ENCODE data around the gene NF2. TPM values are rescaled to one million over a fixed set of nuclear protein-coding genes. Genes with fewer than 3 reads are reported as not detected.

The NF2 gene
- total RNA-seq, 1 experiment from 2014 or later: 92.4 TPM

- DNase-seq (ENCODE audit: unreplicated experiment): no peak
- H3K27ac Mint-ChIP-seq (ENCODE audit: low read depth, unreplicated experiment): no peak overlapping the region
- no peak for TF ChIP-seq CTCF (IDR thresholded peaks at IDR 0.05; ENCODE audit: unreplicated experiment)
- intact Hi-C loops (cut with micrococcal nuclease): loop anchor here (5.0 kb wide), 2 partner anchors 306 to 386 kb away; no protein-coding TSS in a partner anchor
- H3K36me3 Mint-ChIP-seq (ENCODE audit: insufficient read depth, unreplicated experiment): peaks cover 30% of the 10 kb centered on the region
- no peaks in the 10 kb centered on the region for H3K9me3 Mint-ChIP-seq (ENCODE audit: unreplicated experiment)
- no TSS peak for BruUV-seq (replicated peaks)
- ChIA-PET POLR2A (no interaction called here), CTCF (interaction anchor here (0.8 kb wide), 1 partner anchor 96 kb away, joined by 3 read pairs; no protein-coding TSS in a partner anchor)
- H3K4me1 Mint-ChIP-seq (ENCODE audit: insufficient read depth, unreplicated experiment): no peaks in the 10 kb centered on the region
- no peak overlapping the region for H3K4me3 Mint-ChIP-seq (ENCODE audit: unreplicated experiment)
- no peaks in the 10 kb centered on the region for H3K27me3 Mint-ChIP-seq (ENCODE audit: insufficient read depth, unreplicated experiment)
Measured at GRCh38 chr22:29700900-29701154, 97.4 kb downstream of the NF2 start.

GRCh38 chr22:29701155-29701999 lies 97.9 kb downstream of the NF2 start:
- BruUV-seq (replicated peaks): no TSS peak

GRCh38 chr22:29702000-29702930 lies 98.8 kb downstream of the NF2 start:
- Mint-ChIP-seq H3K36me3 (ENCODE audit: insufficient read depth, unreplicated experiment) (peaks cover 18% of the 10 kb centered on the region), H3K27me3 (ENCODE audit: insufficient read depth, unreplicated experiment) (no peaks in the 10 kb centered on the region), H3K9me3 (ENCODE audit: unreplicated experiment) (no peaks in the 10 kb centered on the region), H3K27ac (ENCODE audit: low read depth, unreplicated experiment) (no peak overlapping the region), H3K4me1 (ENCODE audit: insufficient read depth, unreplicated experiment) (no peaks in the 10 kb centered on the region), H3K4me3 (ENCODE audit: unreplicated experiment) (no peak overlapping the region)
- intact Hi-C loops (cut with micrococcal nuclease): loop anchor here (5.0 kb wide), 2 partner anchors 305 to 385 kb away; no protein-coding TSS in a partner anchor
- ChIA-PET POLR2A (no interaction called here), CTCF (interaction anchor here (0.5 kb wide), 1 partner anchor 31 kb away, joined by 4 read pairs; no protein-coding TSS in a partner anchor)
- DNase-seq (ENCODE audit: unreplicated experiment): no peak
- peak; percentile 17 for TF ChIP-seq CTCF (IDR thresholded peaks at IDR 0.05; ENCODE audit: unreplicated experiment)
- no TSS peak for BruUV-seq (replicated peaks)

More at GRCh38 chr22:29701155-29701999, 97.9 kb downstream of the NF2 start:
- POLR2A ChIA-PET: no interaction called here
- no peaks in the 10 kb centered on the region for H3K27me3 Mint-ChIP-seq (ENCODE audit: insufficient read depth, unreplicated experiment)
- DNase-seq (ENCODE audit: unreplicated experiment): peak; percentile 25
- no peaks in the 10 kb centered on the region for H3K9me3 Mint-ChIP-seq (ENCODE audit: unreplicated experiment)
- CTCF ChIA-PET: interaction anchor here (0.8 kb wide), 1 partner anchor 95 kb away, joined by 3 read pairs; no protein-coding TSS in a partner anchor
- no peak overlapping the region for H3K4me3 Mint-ChIP-seq (ENCODE audit: unreplicated experiment)
- TF ChIP-seq CTCF (IDR thresholded peaks at IDR 0.05; ENCODE audit: unreplicated experiment): peak; percentile 25
- peaks cover 26% of the 10 kb centered on the region for H3K36me3 Mint-ChIP-seq (ENCODE audit: insufficient read depth, unreplicated experiment)
- H3K4me1 Mint-ChIP-seq (ENCODE audit: insufficient read depth, unreplicated experiment): no peaks in the 10 kb centered on the region
- intact Hi-C loops (cut with micrococcal nuclease): loop anchor here (5.0 kb wide), 2 partner anchors 306 to 386 kb away; no protein-coding TSS in a partner anchor
- no peak overlapping the region for H3K27ac Mint-ChIP-seq (ENCODE audit: low read depth, unreplicated experiment)

All from MCF 10A (cell line).